ENCODE measurements around the gene KLHL29.

Gene KLHL29

GRCh38 chr2:23467618-23468017 is 82.6 kb downstream of the KLHL29 start:
- DNase-seq (ENCODE audit: low read depth in 1 of 2, low spot score in 1 of 2), result no peak
- H3K27me3 ChIP-seq (ENCODE audit: insufficient read depth, poor library complexity, severe bottlenecking), result peaks cover 4% of the 10 kb centered on the region
- TF ChIP-seq GABPA (IDR thresholded peaks at IDR 0.05; ENCODE audit: low read depth) (no peak), SPI1 (IDR thresholded peaks at IDR 0.05; ENCODE audit: borderline replicate concordance, low read depth) (no peak), POLR2AphosphoS5 (IDR thresholded peaks at IDR 0.05; ENCODE audit: low read depth) (no peak), CTCF (IDR thresholded peaks at IDR 0.05; ENCODE audit: insufficient read depth, low read length) (no peak)
- TF ChIP-seq, protein P1, sequence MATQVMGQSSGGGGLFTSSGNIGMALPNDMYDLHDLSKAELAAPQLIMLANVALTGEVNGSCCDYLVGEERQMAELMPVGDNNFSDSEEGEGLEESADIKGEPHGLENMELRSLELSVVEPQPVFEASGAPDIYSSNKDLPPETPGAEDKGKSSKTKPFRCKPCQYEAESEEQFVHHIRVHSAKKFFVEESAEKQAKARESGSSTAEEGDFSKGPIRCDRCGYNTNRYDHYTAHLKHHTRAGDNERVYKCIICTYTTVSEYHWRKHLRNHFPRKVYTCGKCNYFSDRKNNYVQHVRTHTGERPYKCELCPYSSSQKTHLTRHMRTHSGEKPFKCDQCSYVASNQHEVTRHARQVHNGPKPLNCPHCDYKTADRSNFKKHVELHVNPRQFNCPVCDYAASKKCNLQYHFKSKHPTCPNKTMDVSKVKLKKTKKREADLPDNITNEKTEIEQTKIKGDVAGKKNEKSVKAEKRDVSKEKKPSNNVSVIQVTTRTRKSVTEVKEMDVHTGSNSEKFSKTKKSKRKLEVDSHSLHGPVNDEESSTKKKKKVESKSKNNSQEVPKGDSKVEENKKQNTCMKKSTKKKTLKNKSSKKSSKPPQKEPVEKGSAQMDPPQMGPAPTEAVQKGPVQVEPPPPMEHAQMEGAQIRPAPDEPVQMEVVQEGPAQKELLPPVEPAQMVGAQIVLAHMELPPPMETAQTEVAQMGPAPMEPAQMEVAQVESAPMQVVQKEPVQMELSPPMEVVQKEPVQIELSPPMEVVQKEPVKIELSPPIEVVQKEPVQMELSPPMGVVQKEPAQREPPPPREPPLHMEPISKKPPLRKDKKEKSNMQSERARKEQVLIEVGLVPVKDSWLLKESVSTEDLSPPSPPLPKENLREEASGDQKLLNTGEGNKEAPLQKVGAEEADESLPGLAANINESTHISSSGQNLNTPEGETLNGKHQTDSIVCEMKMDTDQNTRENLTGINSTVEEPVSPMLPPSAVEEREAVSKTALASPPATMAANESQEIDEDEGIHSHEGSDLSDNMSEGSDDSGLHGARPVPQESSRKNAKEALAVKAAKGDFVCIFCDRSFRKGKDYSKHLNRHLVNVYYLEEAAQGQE (IDR thresholded peaks at IDR 0.05; ENCODE audit: insufficient replicate concordance, low read depth), result no peak
- no peak overlapping the region for H3K27ac ChIP-seq (replicated peaks)
- H3K4me3 ChIP-seq (replicated peaks; ENCODE audit: insufficient read depth, low read length), result no peak overlapping the region

- Histone ChIP-seq H3K27ac (replicated peaks) (no peak overlapping the region), H3K27me3 (ENCODE audit: insufficient read depth, poor library complexity, severe bottlenecking) (peaks cover 2% of the 10 kb centered on the region), H3K4me3 (replicated peaks; ENCODE audit: insufficient read depth, low read length) (no peak overlapping the region)
- no peak for DNase-seq (ENCODE audit: low read depth in 1 of 2, low spot score in 1 of 2)
- TF ChIP-seq GABPA (IDR thresholded peaks at IDR 0.05; ENCODE audit: low read depth), result no peak
- TF ChIP-seq CTCF (IDR thresholded peaks at IDR 0.05; ENCODE audit: insufficient read depth, low read length), result no peak
- TF ChIP-seq POLR2AphosphoS5 (IDR thresholded peaks at IDR 0.05; ENCODE audit: low read depth), result no peak
- no peak for TF ChIP-seq SPI1 (IDR thresholded peaks at IDR 0.05; ENCODE audit: borderline replicate concordance, low read depth)
- TF ChIP-seq, protein P1 (IDR thresholded peaks at IDR 0.05; ENCODE audit: insufficient replicate concordance, low read depth), result no peak
These were observed 83.6 kb downstream of the KLHL29 start for GRCh38 chr2:23468474-23469141.

GRCh38 chr2:23469142-23469540 is 84.2 kb downstream of the KLHL29 start:
- no peak overlapping the region for H3K4me3 ChIP-seq (replicated peaks; ENCODE audit: insufficient read depth, low read length)
- no peak overlapping the region for H3K27ac ChIP-seq (replicated peaks)
- DNase-seq (ENCODE audit: low read depth in 1 of 2, low spot score in 1 of 2), result no peak
- no peak for TF ChIP-seq GABPA (IDR thresholded peaks at IDR 0.05; ENCODE audit: low read depth)
- no peaks in the 10 kb centered on the region for H3K27me3 ChIP-seq (ENCODE audit: insufficient read depth, poor library complexity, severe bottlenecking)

GRCh38 chr2:23475036-23475435 is 90.1 kb downstream of the KLHL29 start:
- no peak for TF ChIP-seq GABPA (IDR thresholded peaks at IDR 0.05; ENCODE audit: low read depth)
- no peak for TF ChIP-seq CTCF (IDR thresholded peaks at IDR 0.05; ENCODE audit: insufficient read depth, low read length)
- TF ChIP-seq POLR2AphosphoS5 (IDR thresholded peaks at IDR 0.05; ENCODE audit: low read depth), result no peak
- TF ChIP-seq, protein P1 (IDR thresholded peaks at IDR 0.05; ENCODE audit: insufficient replicate concordance, low read depth), result no peak
- TF ChIP-seq SPI1 (IDR thresholded peaks at IDR 0.05; ENCODE audit: borderline replicate concordance, low read depth), result no peak
- H3K27me3 ChIP-seq (ENCODE audit: insufficient read depth, poor library complexity, severe bottlenecking), result no peaks in the 10 kb centered on the region
- no peak overlapping the region for H3K4me3 ChIP-seq (replicated peaks; ENCODE audit: insufficient read depth, low read length)
- no peak overlapping the region for H3K27ac ChIP-seq (replicated peaks)
- no peak for DNase-seq (ENCODE audit: low read depth in 1 of 2, low spot score in 1 of 2)

Data from HL-60 (cell line).